ENCODE data around the gene EPB41L4A. TPM values are rescaled to one million over a fixed set of nuclear protein-coding genes. Genes with fewer than 3 reads are reported as not detected.

EPB41L4A gene
- total and polyA plus RNA-seq, 2 donors from 2014 or later: 10.2 to 39.0 TPM

- TF ChIP-seq, protein P1, sequence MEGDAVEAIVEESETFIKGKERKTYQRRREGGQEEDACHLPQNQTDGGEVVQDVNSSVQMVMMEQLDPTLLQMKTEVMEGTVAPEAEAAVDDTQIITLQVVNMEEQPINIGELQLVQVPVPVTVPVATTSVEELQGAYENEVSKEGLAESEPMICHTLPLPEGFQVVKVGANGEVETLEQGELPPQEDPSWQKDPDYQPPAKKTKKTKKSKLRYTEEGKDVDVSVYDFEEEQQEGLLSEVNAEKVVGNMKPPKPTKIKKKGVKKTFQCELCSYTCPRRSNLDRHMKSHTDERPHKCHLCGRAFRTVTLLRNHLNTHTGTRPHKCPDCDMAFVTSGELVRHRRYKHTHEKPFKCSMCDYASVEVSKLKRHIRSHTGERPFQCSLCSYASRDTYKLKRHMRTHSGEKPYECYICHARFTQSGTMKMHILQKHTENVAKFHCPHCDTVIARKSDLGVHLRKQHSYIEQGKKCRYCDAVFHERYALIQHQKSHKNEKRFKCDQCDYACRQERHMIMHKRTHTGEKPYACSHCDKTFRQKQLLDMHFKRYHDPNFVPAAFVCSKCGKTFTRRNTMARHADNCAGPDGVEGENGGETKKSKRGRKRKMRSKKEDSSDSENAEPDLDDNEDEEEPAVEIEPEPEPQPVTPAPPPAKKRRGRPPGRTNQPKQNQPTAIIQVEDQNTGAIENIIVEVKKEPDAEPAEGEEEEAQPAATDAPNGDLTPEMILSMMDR (IDR thresholded peaks at IDR 0.05; ENCODE audit: borderline replicate concordance, extremely low read depth, insufficient read depth): no peak
- H3K9me3 ChIP-seq (ENCODE audit: control insufficient read depth in 2 of 3, insufficient read depth in 1 of 3, low read length in 3 of 3): no peaks in the 10 kb centered on the region
- no peak overlapping the region for H3K4me3 ChIP-seq (ENCODE audit: low read length in 3 of 3)
- DNase-seq: no peak
- intact Hi-C loops (cut with DNase I): no loop called here
- H3K36me3 ChIP-seq (ENCODE audit: control insufficient read depth in 2 of 3, insufficient read depth in 3 of 3, low read length in 3 of 3): peaks cover 0 to 14% (median 8%) of the 10 kb centered on the region in 3 donors
- H3K27ac ChIP-seq (ENCODE audit: low read depth in 2 of 2, low read length in 2 of 2): no peak overlapping the region
- no peaks in the 10 kb centered on the region for H3K4me1 ChIP-seq (ENCODE audit: control insufficient read depth in 2 of 3, insufficient read depth in 2 of 3, low read depth in 1 of 3, low read length in 3 of 3)
- FAIRE-seq: no peak
- H3K27me3 ChIP-seq (ENCODE audit: control insufficient read depth, insufficient read depth, low read length): no peaks in the 10 kb centered on the region
- H3K9ac ChIP-seq (ENCODE audit: low read length in 3 of 3): no peak overlapping the region
Measured at GRCh38 chr5:112195924-112196323, 223.2 kb downstream of the EPB41L4A start.

DNA sequence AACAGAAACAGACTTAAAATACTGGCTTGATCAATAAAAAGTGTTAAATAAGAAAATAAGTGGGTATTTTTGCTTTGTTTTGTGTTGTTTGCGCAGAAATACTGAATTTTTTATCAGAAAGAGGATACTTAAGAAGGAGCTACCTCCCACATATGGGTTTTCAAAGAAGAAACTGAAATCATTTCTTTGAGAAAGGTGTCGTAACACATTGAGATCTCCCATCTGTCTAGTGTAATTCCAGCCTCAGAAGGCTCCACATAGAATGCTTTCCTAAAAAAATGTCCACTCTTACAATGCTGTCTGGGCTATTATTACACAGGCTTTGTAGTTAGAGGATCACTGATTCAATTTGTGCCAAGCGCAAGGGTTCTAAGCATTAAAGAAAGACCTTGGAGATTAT lies 226.2 kb downstream of the EPB41L4A start:
- no peak for FAIRE-seq
- DNase-seq: no peak
- Histone ChIP-seq H3K36me3 (ENCODE audit: control insufficient read depth in 2 of 3, insufficient read depth in 3 of 3, low read length in 3 of 3) (peaks cover 0 to 14% (median 6%) of the 10 kb centered on the region in 3 donors), H3K9ac (ENCODE audit: low read length in 3 of 3) (no peak overlapping the region), H3K27me3 (ENCODE audit: control insufficient read depth, insufficient read depth, low read length) (no peaks in the 10 kb centered on the region), H3K9me3 (ENCODE audit: control insufficient read depth in 2 of 3, insufficient read depth in 1 of 3, low read length in 3 of 3) (no peaks in the 10 kb centered on the region), H3K4me1 (ENCODE audit: control insufficient read depth in 2 of 3, insufficient read depth in 2 of 3, low read depth in 1 of 3, low read length in 3 of 3) (no peaks in the 10 kb centered on the region), H3K27ac (ENCODE audit: low read depth in 2 of 2, low read length in 2 of 2) (no peak overlapping the region), H3K4me3 (ENCODE audit: low read length in 3 of 3) (no peak overlapping the region)
- TF ChIP-seq, protein P1 (IDR thresholded peaks at IDR 0.05; ENCODE audit: borderline replicate concordance, extremely low read depth, insufficient read depth): no peak
- intact Hi-C loops (cut with DNase I): no loop called here

- TF ChIP-seq, protein P1 (IDR thresholded peaks at IDR 0.05; ENCODE audit: borderline replicate concordance, extremely low read depth, insufficient read depth): no peak
- no peak overlapping the region for H3K4me3 ChIP-seq (ENCODE audit: low read length in 3 of 3)
- FAIRE-seq (no peak), DNase-seq (no peak)
- H3K9ac ChIP-seq (ENCODE audit: low read length in 3 of 3): no peak overlapping the region
- H3K36me3 ChIP-seq (ENCODE audit: control insufficient read depth in 2 of 3, insufficient read depth in 3 of 3, low read length in 3 of 3): peaks cover 0 to 14% (median 6%) of the 10 kb centered on the region in 3 donors
- intact Hi-C loops (cut with DNase I): no loop called here
- H3K4me1 ChIP-seq (ENCODE audit: control insufficient read depth in 2 of 3, insufficient read depth in 2 of 3, low read depth in 1 of 3, low read length in 3 of 3): no peaks in the 10 kb centered on the region
- no peaks in the 10 kb centered on the region for H3K9me3 ChIP-seq (ENCODE audit: control insufficient read depth in 2 of 3, insufficient read depth in 1 of 3, low read length in 3 of 3)
- H3K27me3 ChIP-seq (ENCODE audit: control insufficient read depth, insufficient read depth, low read length): no peaks in the 10 kb centered on the region
- H3K27ac ChIP-seq (ENCODE audit: low read depth in 2 of 2, low read length in 2 of 2): no peak overlapping the region
Measured at GRCh38 chr5:112192072-112192471, 227.0 kb downstream of the EPB41L4A start.

DNA sequence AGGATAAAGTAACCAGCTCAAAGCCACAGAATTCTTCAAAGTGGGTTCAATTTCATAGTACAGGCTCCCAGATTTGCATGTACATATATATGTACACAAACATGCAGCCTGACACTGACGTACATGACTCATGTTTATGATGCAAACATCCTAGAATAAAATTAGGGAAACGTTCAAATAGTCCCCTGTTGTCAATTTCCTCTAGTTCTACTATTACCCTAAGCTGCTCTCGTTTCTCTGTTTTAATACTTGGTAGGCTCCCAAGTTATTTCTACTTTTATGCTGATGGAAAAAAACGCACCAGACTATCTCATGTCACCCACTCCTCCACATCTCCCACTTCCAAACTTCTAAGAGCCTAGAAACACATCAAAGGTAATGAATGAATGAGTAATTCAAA lies 229.7 kb downstream of the EPB41L4A start:
- intact Hi-C loops (cut with DNase I): no loop called here
- DNase-seq (no peak), FAIRE-seq (no peak)
- no peak overlapping the region for H3K9ac ChIP-seq (ENCODE audit: low read length in 3 of 3)
- H3K27me3 ChIP-seq (ENCODE audit: control insufficient read depth, insufficient read depth, low read length): no peaks in the 10 kb centered on the region
- H3K4me1 ChIP-seq (ENCODE audit: control insufficient read depth in 2 of 3, insufficient read depth in 2 of 3, low read depth in 1 of 3, low read length in 3 of 3): no peaks in the 10 kb centered on the region
- peaks cover 0 to 6% (median 3%) of the 10 kb centered on the region in 3 donors for H3K36me3 ChIP-seq (ENCODE audit: control insufficient read depth in 2 of 3, insufficient read depth in 3 of 3, low read length in 3 of 3)
- TF ChIP-seq, protein P1 (IDR thresholded peaks at IDR 0.05; ENCODE audit: borderline replicate concordance, extremely low read depth, insufficient read depth): no peak
- no peaks in the 10 kb centered on the region for H3K9me3 ChIP-seq (ENCODE audit: control insufficient read depth in 2 of 3, insufficient read depth in 1 of 3, low read length in 3 of 3)
- H3K27ac ChIP-seq (ENCODE audit: low read depth in 2 of 2, low read length in 2 of 2): no peak overlapping the region
- H3K4me3 ChIP-seq (ENCODE audit: low read length in 3 of 3): no peak overlapping the region
